GM21528 (cell line): ENCODE results near the gene HPS6.

Experiments used
- ATAC-seq: cut with Tn5 transposase; IDR thresholded peaks from one replicate; pipeline ENCODE4 v1.9.1; 2021; ENCODE audit warnings: mild to moderate bottlenecking, moderate library complexity; ENCODE audit not compliant: unreplicated experiment, low FRiP score

HPS6 gene

DNA sequence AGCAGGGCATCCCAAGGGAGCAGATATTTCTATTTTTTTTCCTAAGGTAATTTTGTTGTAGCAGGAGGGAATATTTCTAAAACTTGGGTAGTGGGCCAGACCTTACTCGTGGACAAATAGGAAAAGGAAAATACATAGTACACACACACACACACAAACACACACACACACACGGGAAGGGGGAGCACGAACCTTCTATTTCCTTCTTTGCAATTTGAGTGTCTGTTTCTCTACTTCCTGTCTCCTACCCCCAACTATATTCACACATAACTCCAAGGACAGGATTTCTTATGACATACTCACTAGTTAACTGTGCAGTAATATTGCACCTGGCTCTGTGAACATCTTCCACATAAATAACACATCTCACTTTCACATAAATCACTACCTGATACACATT is 50.6 kb downstream of the HPS6 start:
- no peak for ATAC-seq

DNA sequence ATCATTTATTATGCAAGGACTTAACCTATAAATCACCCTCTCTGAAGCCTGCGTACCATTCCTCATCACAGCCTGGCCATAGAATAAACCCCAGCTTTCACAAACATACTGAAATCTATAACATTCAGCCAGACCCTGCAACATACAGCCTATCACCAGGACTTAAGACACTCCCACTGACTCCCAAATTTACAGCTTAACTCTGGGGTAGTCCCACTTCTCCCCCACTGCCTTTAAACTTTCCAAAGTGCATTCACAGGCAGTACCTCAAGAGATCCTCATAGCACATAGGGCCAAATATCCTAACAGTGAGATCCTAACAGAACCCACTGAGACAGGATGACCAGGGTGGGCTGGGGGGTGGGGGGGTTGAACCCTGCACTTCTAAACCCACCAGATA is 51.5 kb downstream of the HPS6 start:
- no peak for ATAC-seq
